IMR-90 (cell line): Measurements from ENCODE around the gene DEDD2. TPM values are rescaled to one million over a fixed set of nuclear protein-coding genes. Genes with fewer than 3 reads are reported as not detected.

Source experiments
- ATAC-seq: fragments of 200-7000 bp; cut with Tn5 transposase; 2 replicates; pipeline ENCODE4 v1.9.1; 2020; ENCODE audit warnings: low read depth, mild to moderate bottlenecking, moderate library complexity
- BruUV-seq: library from RNA; stranded (reverse); fragments of 400-500 nt; replicated peaks from 2 replicates; lab custom pipeline; 2021; lab: Mats Ljungman, UMichigan
- CTCF ChIA-PET: fragments of 300-600 bp; formaldehyde crosslinking; extraction: SDS; loops from one replicate; lab custom pipeline; 2021; ENCODE audit warnings: antibody characterized with exemption; lab: Yijun Ruan, JAX
- POLR2A ChIA-PET: fragments of 300-600 bp; sonication (Branson Sonifier 250); formaldehyde crosslinking; loops from one replicate; lab custom pipeline; 2022; ENCODE audit warnings: antibody characterized with exemption; ENCODE audit not compliant: unreplicated experiment; lab: Charles Lee
- DNase-seq: peaks from one replicate; pipeline ENCODE4 v3.0.0; 2013
- H2AFZ ChIP-seq: replicated peaks from 2 replicates; pipeline ENCODE3; 2013; ENCODE audit warnings: low read length, mild to moderate bottlenecking; ENCODE audit not compliant: poor library complexity
- H2AK5ac ChIP-seq: 2 replicates; pipeline ENCODE4 v1.6.1; 2013; ENCODE audit warnings: low read depth, low read length, inconsistent platforms
- H2AK9ac ChIP-seq: replicated peaks from 2 replicates; pipeline ENCODE3; 2013; ENCODE audit warnings: mild to moderate bottlenecking, low read depth, low read length, moderate library complexity; ENCODE audit not compliant: poor library complexity
- H2BK120ac ChIP-seq: 2 replicates; pipeline ENCODE4 v1.6.1; 2013; ENCODE audit warnings: low read depth, low read length, inconsistent platforms
- H2BK15ac ChIP-seq: 3 replicates; pipeline ENCODE4 v1.6.1; 2013; ENCODE audit warnings: low read depth, low read length, inconsistent platforms
- H2BK20ac ChIP-seq: 2 replicates; pipeline ENCODE4 v1.6.1; 2013; ENCODE audit warnings: low read depth, mild to moderate bottlenecking, inconsistent platforms, low read length, moderate library complexity
- H2BK5ac ChIP-seq: 2 replicates; pipeline ENCODE4 v1.6.1; 2013; ENCODE audit warnings: mild to moderate bottlenecking, low read depth, low read length, inconsistent platforms; ENCODE audit not compliant: poor library complexity, severe bottlenecking
- H3K14ac ChIP-seq: replicated peaks from 2 replicates; pipeline ENCODE4 v1.6.1; 2013; ENCODE audit warnings: low read depth, low read length, inconsistent platforms
- H3K18ac ChIP-seq: 2 replicates; pipeline ENCODE4 v1.6.1; 2013; ENCODE audit warnings: low read depth, low read length, control low read depth
- H3K23ac ChIP-seq: 2 replicates; pipeline ENCODE4 v1.6.1; 2013; ENCODE audit warnings: low read depth, low read length, inconsistent platforms
- H3K27ac ChIP-seq: 2 replicates; pipeline ENCODE4 v1.5.1; 2013; ENCODE audit warnings: mild to moderate bottlenecking, control low read depth, low read length; ENCODE audit not compliant: insufficient read depth
- H3K27me3 ChIP-seq: 2 replicates; pipeline ENCODE4 v1.6.1; 2013; ENCODE audit warnings: low read length; ENCODE audit not compliant: control insufficient read depth, insufficient read depth
- H3K36me3 ChIP-seq: 2 replicates; pipeline ENCODE4 v1.6.1; 2013; ENCODE audit warnings: low read length, mixed read lengths; ENCODE audit not compliant: control insufficient read depth, insufficient read depth
- H3K4ac ChIP-seq: 2 replicates; pipeline ENCODE4 v1.6.1; 2013; ENCODE audit warnings: low read depth, low read length, inconsistent platforms
- H3K4me1 ChIP-seq: 2 replicates; pipeline ENCODE4 v1.6.1; 2013; ENCODE audit warnings: low read length, mixed read lengths; ENCODE audit not compliant: control insufficient read depth, insufficient read depth
- H3K4me2 ChIP-seq: 2 replicates; pipeline ENCODE4 v1.6.1; 2013; ENCODE audit warnings: low read depth, mild to moderate bottlenecking, control low read depth, low read length, moderate library complexity
- H3K4me3 ChIP-seq: 2 replicates; pipeline ENCODE4 v1.5.1; 2013; ENCODE audit warnings: low read depth, mild to moderate bottlenecking, control low read depth, low read length, moderate library complexity; ENCODE audit not compliant: insufficient read depth
- H3K56ac ChIP-seq: 2 replicates; pipeline ENCODE4 v1.6.1; 2013; ENCODE audit warnings: low read length, inconsistent platforms; ENCODE audit not compliant: insufficient read depth; ENCODE audit errors: extremely low read depth
- H3K79me1 ChIP-seq, 2 experiments: 2 replicates each; pipeline ENCODE4 v1.6.1; 2013; ENCODE audit warnings: low read length in 2 of 2, inconsistent platforms in 1 of 2, low read depth in 1 of 2
- H3K9ac ChIP-seq: 2 replicates; pipeline ENCODE4 v1.6.1; 2013; ENCODE audit warnings: low read depth, low read length, control low read depth
- H3K9me1 ChIP-seq: 2 replicates; pipeline ENCODE4 v1.6.1; 2013; ENCODE audit warnings: low read length, inconsistent platforms; ENCODE audit not compliant: insufficient read depth
- H3K9me3 ChIP-seq: 2 replicates; pipeline ENCODE4 v1.6.1; 2013; ENCODE audit warnings: low read length; ENCODE audit not compliant: control insufficient read depth, insufficient read depth
- H4K20me1 ChIP-seq: 2 replicates; pipeline ENCODE4 v1.6.1; 2013; ENCODE audit warnings: low read length, inconsistent platforms; ENCODE audit not compliant: insufficient read depth
- H4K5ac ChIP-seq: 2 replicates; pipeline ENCODE4 v1.6.1; 2013; ENCODE audit warnings: mild to moderate bottlenecking, low read depth, low read length, control low read depth
- H4K8ac ChIP-seq, 2 experiments: 2 replicates each; pipeline ENCODE4 v1.6.1; 2013; ENCODE audit warnings: low read depth in 2 of 2, low read length in 2 of 2, control low read depth in 1 of 2, inconsistent platforms in 1 of 2
- H4K91ac ChIP-seq: 2 replicates; pipeline ENCODE4 v1.6.1; 2013; ENCODE audit warnings: low read depth, low read length, inconsistent platforms; ENCODE audit not compliant: insufficient read depth
- CEBPB ChIP-seq: IDR thresholded peaks from 2 replicates; pipeline ENCODE4 v1.6.1; 2012; ENCODE audit warnings: low read depth, low read length, improper control_type of control experiment
- CHD1 ChIP-seq: IDR thresholded peaks from 2 replicates; pipeline ENCODE4 v1.6.1; 2012; ENCODE audit warnings: low read depth, low read length, improper control_type of control experiment
- MAFK ChIP-seq: IDR thresholded peaks from 2 replicates; pipeline ENCODE4 v1.6.1; 2012; ENCODE audit warnings: low read depth, low read length, improper control_type of control experiment
- MAZ ChIP-seq: IDR thresholded peaks from 2 replicates; pipeline ENCODE4 v1.6.1; 2012; ENCODE audit warnings: low read depth, mild to moderate bottlenecking, low read length, improper control_type of control experiment, moderate library complexity, borderline replicate concordance
- NFE2L2 ChIP-seq: fragments of 150-350 bp; IDR thresholded peaks from 2 replicates; pipeline ENCODE4 v1.6.1; 2016; ENCODE audit warnings: low read depth, mild to moderate bottlenecking, low read length
- POLR2A ChIP-seq: IDR thresholded peaks from 2 replicates; pipeline ENCODE4 v1.6.1; 2012; ENCODE audit warnings: mild to moderate bottlenecking, low read depth, low read length
- RAD21 ChIP-seq: IDR thresholded peaks from 2 replicates; pipeline ENCODE4 v1.6.1; 2012; ENCODE audit warnings: low read length, improper control_type of control experiment
- RCOR1 ChIP-seq: IDR thresholded peaks from 2 replicates; pipeline ENCODE4 v1.6.1; 2012; ENCODE audit warnings: mild to moderate bottlenecking, low read length, improper control_type of control experiment; ENCODE audit not compliant: insufficient replicate concordance
- RFX5 ChIP-seq: IDR thresholded peaks from 2 replicates; pipeline ENCODE4 v1.8.0; 2012; ENCODE audit warnings: low read depth, mild to moderate bottlenecking, low read length, moderate library complexity
- WGBS, 2 experiments: methylation state at CpG; one replicate each; pipeline versions ENCODE4 v1.1.5 to v1.1.7; 2013; ENCODE audit warnings: missing lambda C conversion rate in 2 of 2; ENCODE audit not compliant: insufficient read length in 1 of 2; ENCODE audit errors: extremely low coverage in 2 of 2; 5-methylcytosine and 5-hydroxymethylcytosine counted together
- dilution Hi-C: fragments of 300-500 bp; cut with HindIII; formaldehyde crosslinking; loops from one replicate; pipeline ENCODE4 v1.14.3; 2018; ENCODE audit warnings: low sequenced_read_pairs; ENCODE audit not compliant: unreplicated experiment
- in situ Hi-C: fragments of 300-500 bp; cut with MboI; formaldehyde crosslinking; loops from 3 replicates; pipeline ENCODE4 v1.14.3; 2019; ENCODE audit warnings: low sequenced_read_pairs, inconsistent platforms, mixed read lengths
- intact Hi-C: fragments of 100-400 bp; cut with micrococcal nuclease; formaldehyde crosslinking; loops from 2 replicates; pipeline ENCODE4 v1.10.0; 2022
- polyA plus RNA-seq, 3 experiments: library from polyadenylated mRNA; depleted of rRNA; stranded (reverse); fragments of >200 nt; gene quantifications; 2 replicates each; pipeline ENCODE4 v1.2.3, GENCODE V29; 2012; ENCODE audit warnings: low replicate concordance in 1 of 3
- total RNA-seq: library from RNA; depleted of rRNA; stranded (reverse); fragments of >200 nt; gene quantifications from 2 replicates; pipeline ENCODE4 v1.2.3, GENCODE V29; 2012
- TF ChIP-seq, protein P1 (sequence below): fragments of 150-350 bp; IDR thresholded peaks from 2 replicates; pipeline ENCODE4 v1.6.1; 2017; ENCODE audit warnings: mild to moderate bottlenecking, antibody characterized with exemption, low read length, low read depth
- TF ChIP-seq, protein P2 (sequence below): conservative IDR thresholded peaks from 2 replicates; pipeline ENCODE4 v1.5.1; 2012; ENCODE audit warnings: mild to moderate bottlenecking, low read depth, low read length, improper control_type of control experiment

DEDD2 gene
- total and polyA plus RNA-seq, 2 of the 4 experiments (the other 2 are of a cell fraction): 8.2 to 21.0 TPM

DNA sequence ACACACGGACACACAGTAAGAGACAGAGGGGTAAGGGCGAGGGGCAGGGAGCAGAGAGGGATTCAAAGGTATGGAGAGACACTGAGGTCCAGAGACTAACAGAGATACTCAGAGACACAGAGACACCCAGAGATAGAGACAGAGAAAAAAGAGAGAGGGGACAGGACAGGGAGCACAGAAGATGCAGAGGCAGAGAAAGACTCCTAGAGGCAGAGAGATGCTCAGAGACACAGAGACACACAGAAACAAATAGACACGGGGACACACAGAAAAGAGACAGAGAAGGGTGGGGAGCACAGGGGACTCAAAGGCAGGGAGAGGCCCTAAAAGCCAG lies 39.8 kb downstream of the DEDD2 start:
- TF ChIP-seq NFE2L2: no peak
- TF ChIP-seq MAFK: no peak
- TF ChIP-seq RAD21: no peak
- TF ChIP-seq, protein P1, sequence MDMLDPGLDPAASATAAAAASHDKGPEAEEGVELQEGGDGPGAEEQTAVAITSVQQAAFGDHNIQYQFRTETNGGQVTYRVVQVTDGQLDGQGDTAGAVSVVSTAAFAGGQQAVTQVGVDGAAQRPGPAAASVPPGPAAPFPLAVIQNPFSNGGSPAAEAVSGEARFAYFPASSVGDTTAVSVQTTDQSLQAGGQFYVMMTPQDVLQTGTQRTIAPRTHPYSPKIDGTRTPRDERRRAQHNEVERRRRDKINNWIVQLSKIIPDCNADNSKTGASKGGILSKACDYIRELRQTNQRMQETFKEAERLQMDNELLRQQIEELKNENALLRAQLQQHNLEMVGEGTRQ: no peak
- TF ChIP-seq CHD1: no peak
- TF ChIP-seq MAZ: no peak
- no peak for TF ChIP-seq RFX5
- no peak for TF ChIP-seq RCOR1
- no peak for TF ChIP-seq CEBPB
- TF ChIP-seq, protein P2, sequence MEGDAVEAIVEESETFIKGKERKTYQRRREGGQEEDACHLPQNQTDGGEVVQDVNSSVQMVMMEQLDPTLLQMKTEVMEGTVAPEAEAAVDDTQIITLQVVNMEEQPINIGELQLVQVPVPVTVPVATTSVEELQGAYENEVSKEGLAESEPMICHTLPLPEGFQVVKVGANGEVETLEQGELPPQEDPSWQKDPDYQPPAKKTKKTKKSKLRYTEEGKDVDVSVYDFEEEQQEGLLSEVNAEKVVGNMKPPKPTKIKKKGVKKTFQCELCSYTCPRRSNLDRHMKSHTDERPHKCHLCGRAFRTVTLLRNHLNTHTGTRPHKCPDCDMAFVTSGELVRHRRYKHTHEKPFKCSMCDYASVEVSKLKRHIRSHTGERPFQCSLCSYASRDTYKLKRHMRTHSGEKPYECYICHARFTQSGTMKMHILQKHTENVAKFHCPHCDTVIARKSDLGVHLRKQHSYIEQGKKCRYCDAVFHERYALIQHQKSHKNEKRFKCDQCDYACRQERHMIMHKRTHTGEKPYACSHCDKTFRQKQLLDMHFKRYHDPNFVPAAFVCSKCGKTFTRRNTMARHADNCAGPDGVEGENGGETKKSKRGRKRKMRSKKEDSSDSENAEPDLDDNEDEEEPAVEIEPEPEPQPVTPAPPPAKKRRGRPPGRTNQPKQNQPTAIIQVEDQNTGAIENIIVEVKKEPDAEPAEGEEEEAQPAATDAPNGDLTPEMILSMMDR: no peak
- no peak for TF ChIP-seq POLR2A
- no peak overlapping the region for H3K14ac ChIP-seq
- H3K79me1 ChIP-seq: no peaks in the 10 kb centered on the region
- CTCF ChIA-PET: no interaction called here
- in situ Hi-C loops: no loop called here
- H4K91ac ChIP-seq: no peak overlapping the region
- H2AK5ac ChIP-seq: no peak overlapping the region
- BruUV-seq: no TSS peak
- intact Hi-C loops: loop anchor here (2.0 kb wide), 1 partner anchor 45 kb away; the partner anchor contains the start of gene POU2F2
- no peak overlapping the region for H4K5ac ChIP-seq
- peaks cover 80% of the 10 kb centered on the region for H3K27me3 ChIP-seq
- H2AFZ ChIP-seq: no peak overlapping the region
- no peak overlapping the region for H3K27ac ChIP-seq
- no peaks in the 10 kb centered on the region for H3K9me1 ChIP-seq
- H3K23ac ChIP-seq: no peak overlapping the region
- H3K4me3 ChIP-seq: no peak overlapping the region
- no CpG with 5 or more reads among the region's 3 CpGs for WGBS, 2 experiments
- no peak overlapping the region for H2BK120ac ChIP-seq
- H3K9ac ChIP-seq: no peak overlapping the region
- no peak overlapping the region for H2BK5ac ChIP-seq
- no peaks in the 10 kb centered on the region for H3K9me3 ChIP-seq
- DNase-seq: no peak
- peaks cover 2% of the 10 kb centered on the region; the same call in 1 of the 2 replicates for H3K4me1 ChIP-seq
- dilution Hi-C loops: no loop called here
- no peak overlapping the region for H2AK9ac ChIP-seq
- ATAC-seq: no peak
- H2BK15ac ChIP-seq: no peak overlapping the region
- no peak overlapping the region for H3K4ac ChIP-seq
- no peak overlapping the region for H3K56ac ChIP-seq
- no peaks in the 10 kb centered on the region for H3K36me3 ChIP-seq
- H4K20me1 ChIP-seq: 0 out of 2 replicates have a peak, but pooled peaks cover 6% of the 10 kb centered on the region
- H2BK20ac ChIP-seq: no peak overlapping the region
- POLR2A ChIA-PET: no interaction called here
- H3K18ac ChIP-seq: no peak overlapping the region
- no peak overlapping the region for H4K8ac ChIP-seq
- no peak overlapping the region; the same call in 1 of the 2 replicates for H3K4me2 ChIP-seq
